GM19463 (cell line): ENCODE data around the gene C9orf85.
A peak's percentile ranks its signal among the peaks of the same experiment; 100 is the strongest.
"Not testable (repeated sequence)": the region's sequence is repeated elsewhere in the genome, so short reads cannot be mapped to it uniquely, and the experiment has no call there.

ENCODE experiments used
- ATAC-seq: cut with Tn5 transposase; IDR thresholded peaks from one replicate; pipeline ENCODE4 v1.9.1; 2021; ENCODE audit warnings: mild to moderate bottlenecking, moderate library complexity; ENCODE audit not compliant: unreplicated experiment

C9orf85 gene

GRCh38 chr9:71937898-71938297, 26.5 kb downstream of the C9orf85 start:
- ATAC-seq, result no peak

- no peak for ATAC-seq
Measured at GRCh38 chr9:71941060-71941568, 29.7 kb downstream of the C9orf85 start.

GRCh38 chr9:71941998-71942567, 30.6 kb downstream of the C9orf85 start:
- no peak for ATAC-seq

- no peak for ATAC-seq
Measured at GRCh38 chr9:71944754-71945375, 33.4 kb downstream of the C9orf85 start.

- ATAC-seq, result not testable (repeated sequence)
Measured at GRCh38 chr9:71954652-71955051, 43.2 kb downstream of the C9orf85 start.

- ATAC-seq, result peak; percentile 85
Measured at GRCh38 chr9:71955300-71955915, 44.0 kb downstream of the C9orf85 start.

GRCh38 chr9:71962328-71962727, 50.9 kb downstream of the C9orf85 start:
- no peak for ATAC-seq

GRCh38 chr9:71963471-71963996, 52.1 kb downstream of the C9orf85 start:
- ATAC-seq, result not testable (repeated sequence)

- ATAC-seq, result no peak
Measured at GRCh38 chr9:71965403-71965802, 54.0 kb downstream of the C9orf85 start.

GRCh38 chr9:71966601-71967000, 55.2 kb downstream of the C9orf85 start:
- no peak for ATAC-seq

GRCh38 chr9:71968541-71969090, 57.2 kb downstream of the C9orf85 start:
- ATAC-seq, result no peak

- ATAC-seq, result no peak
Measured at GRCh38 chr9:71975833-71976232, 64.4 kb downstream of the C9orf85 start.

GRCh38 chr9:71977003-71977402, 65.6 kb downstream of the C9orf85 start:
- ATAC-seq, result no peak

- ATAC-seq, result no peak
Measured at GRCh38 chr9:71980266-71981190, 69.1 kb downstream of the C9orf85 start.

- ATAC-seq, result no peak
Measured at GRCh38 chr9:71981944-71982343, 70.5 kb downstream of the C9orf85 start.

GRCh38 chr9:71984403-71984802, 73.0 kb downstream of the C9orf85 start:
- ATAC-seq, result no peak

- no peak for ATAC-seq
Measured at GRCh38 chr9:71984831-71985281, 73.4 kb downstream of the C9orf85 start.

- no peak for ATAC-seq
Measured at GRCh38 chr9:71985297-71985911, 74.0 kb downstream of the C9orf85 start.

- no peak for ATAC-seq
Measured at GRCh38 chr9:71986900-71987299, 75.5 kb downstream of the C9orf85 start.
